AG10803 (cell line): ENCODE results near the gene EFS.

ENCODE experiments used
- DNase-seq: peaks from one replicate; pipeline ENCODE4 v3.0.0; 2010; ENCODE audit warnings: low read depth
- H3K4me3 ChIP-seq: 2 replicates; pipeline ENCODE4 v1.5.1; 2011; ENCODE audit warnings: mild to moderate bottlenecking, low read length, control low read depth
- TF ChIP-seq, protein P1 (sequence below): conservative IDR thresholded peaks from 2 replicates; pipeline ENCODE4 v1.5.1; 2011; ENCODE audit warnings: mild to moderate bottlenecking, low read length, control low read depth, inconsistent platforms

The EFS gene

DNA sequence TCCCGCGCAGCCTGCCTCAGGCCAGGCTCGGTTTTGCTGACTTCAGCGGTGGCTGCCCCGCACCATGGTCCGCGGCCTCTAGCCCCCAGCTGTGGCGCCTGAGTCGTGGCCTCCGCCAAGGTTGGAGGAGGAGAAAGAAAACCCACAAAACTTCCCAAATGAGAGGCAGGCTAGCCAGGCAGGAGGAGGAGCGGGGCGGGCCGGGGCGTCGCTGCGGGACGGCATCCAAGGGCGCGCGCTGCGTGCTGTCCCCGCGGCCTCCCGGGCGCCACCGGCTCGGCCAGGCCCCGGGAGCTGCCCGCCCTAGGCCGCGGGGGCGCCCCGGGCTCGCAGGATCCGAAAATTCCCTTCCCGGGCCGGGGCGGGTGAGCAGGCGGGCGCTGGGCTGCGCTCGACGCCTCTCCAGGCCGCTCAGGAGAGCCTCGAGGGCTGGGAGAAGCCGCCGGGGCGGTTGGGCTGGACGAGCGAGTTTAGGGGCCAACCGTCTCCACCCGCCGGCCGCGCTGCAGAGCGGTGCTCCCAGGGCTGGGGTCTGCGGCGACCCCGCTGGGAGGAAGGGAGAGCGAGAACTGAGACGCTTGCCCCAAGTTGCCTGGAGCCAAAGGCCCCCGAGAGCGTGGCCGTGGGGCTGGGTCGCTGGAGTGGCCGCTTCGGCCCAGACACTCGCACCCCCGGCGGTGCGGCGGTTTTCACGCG is at the start of gene EFS:
Gene EFS, minus strand, starts transcription at position 137 of the 696 bp plus-strand sequence. CDS start 147 bp downstream, outside the sequence.
- TF ChIP-seq, protein P1, sequence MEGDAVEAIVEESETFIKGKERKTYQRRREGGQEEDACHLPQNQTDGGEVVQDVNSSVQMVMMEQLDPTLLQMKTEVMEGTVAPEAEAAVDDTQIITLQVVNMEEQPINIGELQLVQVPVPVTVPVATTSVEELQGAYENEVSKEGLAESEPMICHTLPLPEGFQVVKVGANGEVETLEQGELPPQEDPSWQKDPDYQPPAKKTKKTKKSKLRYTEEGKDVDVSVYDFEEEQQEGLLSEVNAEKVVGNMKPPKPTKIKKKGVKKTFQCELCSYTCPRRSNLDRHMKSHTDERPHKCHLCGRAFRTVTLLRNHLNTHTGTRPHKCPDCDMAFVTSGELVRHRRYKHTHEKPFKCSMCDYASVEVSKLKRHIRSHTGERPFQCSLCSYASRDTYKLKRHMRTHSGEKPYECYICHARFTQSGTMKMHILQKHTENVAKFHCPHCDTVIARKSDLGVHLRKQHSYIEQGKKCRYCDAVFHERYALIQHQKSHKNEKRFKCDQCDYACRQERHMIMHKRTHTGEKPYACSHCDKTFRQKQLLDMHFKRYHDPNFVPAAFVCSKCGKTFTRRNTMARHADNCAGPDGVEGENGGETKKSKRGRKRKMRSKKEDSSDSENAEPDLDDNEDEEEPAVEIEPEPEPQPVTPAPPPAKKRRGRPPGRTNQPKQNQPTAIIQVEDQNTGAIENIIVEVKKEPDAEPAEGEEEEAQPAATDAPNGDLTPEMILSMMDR, result no peak
- DNase-seq, result peak; percentile 38
- H3K4me3 ChIP-seq, result peak within 1 kb of the TSS; percentile 66

GRCh38 chr14:23414254-23414653 is 49.3 kb upstream of the EFS start:
- no peak for DNase-seq
- TF ChIP-seq, protein P1, result no peak
- no peak overlapping the region for H3K4me3 ChIP-seq

DNA sequence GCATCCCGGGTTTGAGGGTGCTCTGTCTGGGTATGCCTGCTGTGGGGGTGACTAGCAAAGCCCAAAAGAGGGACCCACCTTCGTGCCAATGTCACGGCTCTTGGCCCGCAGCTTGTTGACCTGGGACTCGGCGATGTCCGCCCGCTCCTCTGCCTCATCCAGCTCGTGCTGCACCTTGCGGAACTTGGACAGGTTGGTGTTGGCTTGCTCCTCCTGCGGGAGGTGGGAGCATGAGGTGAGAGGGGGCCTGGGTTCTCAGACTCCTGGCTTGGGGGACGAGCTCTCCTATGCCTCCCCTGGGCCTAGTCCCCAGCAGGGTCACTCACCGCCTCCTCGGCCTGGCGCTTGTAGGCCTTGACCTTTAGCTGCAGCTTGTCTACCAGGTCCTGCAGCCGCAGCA is 48.7 kb upstream of the EFS start:
- no peak for DNase-seq
- TF ChIP-seq, protein P1, result no peak
- no peak overlapping the region for H3K4me3 ChIP-seq

- H3K4me3 ChIP-seq, result no peak overlapping the region
- DNase-seq, result no peak
- TF ChIP-seq, protein P1, result no peak
Observed at GRCh38 chr14:23411563-23412525, 46.9 kb upstream of the EFS start.

- no peak for DNase-seq
- no peak overlapping the region for H3K4me3 ChIP-seq
- TF ChIP-seq, protein P1, result no peak
Observed at GRCh38 chr14:23409966-23410635, 45.1 kb upstream of the EFS start.

GRCh38 chr14:23409475-23409874 is 44.5 kb upstream of the EFS start:
- H3K4me3 ChIP-seq, result no peak overlapping the region
- TF ChIP-seq, protein P1, result no peak
- DNase-seq, result no peak
